Mucosa of gallbladder (tissue), 1 donor: Measurements from ENCODE around the gene ADD1. TPM values are rescaled to one million over a fixed set of nuclear protein-coding genes. Genes with fewer than 3 reads are reported as not detected.
"Not testable (repeated sequence)": the region's sequence is repeated elsewhere in the genome, so short reads cannot be mapped to it uniquely, and the experiment has no call there.

Experiments
- DNase-seq: peaks from one replicate; pipeline ENCODE4 v3.0.0-alpha.2; 2020; ENCODE audit warnings: low spot score
- total RNA-seq: library from RNA; stranded (reverse); gene quantifications from one replicate; pipeline ENCODE4 v1.2.1, GENCODE V29; 2021
- donor health status: DM: no; HTN: no; CAD: no.

The ADD1 gene
- total RNA-seq, 1 donor from 2014 or later = 346 TPM

DNA sequence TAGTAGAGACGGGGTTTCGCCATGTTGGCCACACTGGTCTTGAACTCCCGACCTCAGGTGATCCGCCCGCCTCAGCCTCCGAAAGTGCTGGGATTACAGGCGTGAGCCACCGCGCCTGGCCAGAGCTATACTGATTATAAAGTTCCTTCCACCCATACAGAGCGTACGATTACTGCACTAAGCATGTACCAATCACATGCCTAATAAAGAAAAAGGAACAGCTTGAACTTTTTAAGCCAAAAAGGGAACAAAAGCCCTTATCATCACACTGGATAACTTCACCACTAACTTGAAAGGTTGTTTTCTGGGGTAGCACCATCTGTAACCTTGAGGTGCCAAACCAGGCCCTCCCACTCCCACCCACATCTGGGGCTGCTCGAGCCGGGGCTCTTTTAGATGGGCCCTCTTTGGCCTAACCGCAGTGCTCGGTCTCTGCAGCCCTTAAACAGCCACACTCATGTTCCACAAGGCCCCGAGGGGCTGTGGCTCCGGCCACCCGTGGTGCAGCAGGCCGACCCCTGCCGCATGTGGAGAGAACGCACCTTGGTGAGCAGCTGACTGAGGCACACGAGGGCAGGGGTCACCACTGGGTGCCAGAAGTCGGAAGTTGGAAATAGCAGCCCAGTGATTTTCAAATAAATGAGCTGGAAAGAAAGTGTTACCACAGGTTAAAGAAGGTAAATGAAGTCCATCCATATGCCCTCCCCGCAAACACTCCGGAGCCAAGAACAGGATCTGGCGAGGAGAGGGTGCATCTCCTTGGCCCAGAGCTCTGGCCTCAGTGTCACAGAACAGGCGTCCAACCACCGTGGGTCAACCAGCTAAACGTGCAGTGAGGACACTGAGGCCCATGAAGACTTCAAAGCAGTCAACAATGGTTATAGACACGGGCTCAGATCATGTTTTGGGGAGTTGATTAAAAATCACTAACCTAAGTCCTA lies 101.2 kb downstream of the ADD1 start:
- DNase-seq = no peak

DNA sequence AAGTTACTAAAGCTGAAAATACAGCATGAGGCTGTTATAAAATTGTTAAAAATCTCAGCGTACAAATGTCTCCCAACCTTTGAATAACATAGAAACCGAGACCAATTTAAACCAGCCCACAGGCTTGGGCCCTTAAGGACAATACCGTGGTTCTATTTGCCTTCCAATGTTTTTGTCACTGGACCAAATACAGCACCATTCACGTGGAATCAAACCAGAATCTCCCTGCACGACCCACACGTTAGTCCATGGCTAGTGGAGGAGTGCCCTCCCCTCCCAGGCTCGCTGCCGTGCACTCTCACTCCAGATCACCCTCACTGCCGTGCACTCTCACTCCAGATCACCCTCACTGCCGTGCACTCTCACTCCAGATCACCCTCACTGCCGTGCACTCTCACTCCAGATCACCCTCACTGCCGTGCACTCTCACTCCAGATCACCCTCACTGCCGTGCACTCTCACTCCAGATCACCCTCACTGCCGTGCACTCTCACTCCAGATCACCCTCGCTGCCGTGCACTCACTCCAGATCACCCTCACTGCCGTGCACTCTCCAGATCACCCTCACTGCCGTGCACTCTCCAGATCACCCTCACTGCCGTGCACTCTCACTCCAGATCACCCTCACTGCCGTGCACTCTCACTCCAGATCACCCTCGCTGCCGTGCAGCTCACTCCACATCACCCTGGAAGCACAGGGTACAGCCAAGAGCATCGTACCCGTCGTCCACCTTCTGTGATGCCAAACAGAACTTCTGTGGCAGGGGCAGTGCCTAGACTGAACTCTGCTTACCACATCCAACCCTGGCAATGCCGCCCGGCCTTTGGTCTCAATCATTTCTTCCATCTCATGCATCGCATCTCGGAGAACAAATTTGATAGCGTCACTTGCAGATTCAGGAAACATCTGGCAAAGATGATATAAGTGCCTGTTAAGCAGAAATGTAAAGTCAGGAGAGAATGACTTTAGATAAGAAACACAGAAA lies 102.3 kb downstream of the ADD1 start:
- not testable (repeated sequence) for DNase-seq

DNA sequence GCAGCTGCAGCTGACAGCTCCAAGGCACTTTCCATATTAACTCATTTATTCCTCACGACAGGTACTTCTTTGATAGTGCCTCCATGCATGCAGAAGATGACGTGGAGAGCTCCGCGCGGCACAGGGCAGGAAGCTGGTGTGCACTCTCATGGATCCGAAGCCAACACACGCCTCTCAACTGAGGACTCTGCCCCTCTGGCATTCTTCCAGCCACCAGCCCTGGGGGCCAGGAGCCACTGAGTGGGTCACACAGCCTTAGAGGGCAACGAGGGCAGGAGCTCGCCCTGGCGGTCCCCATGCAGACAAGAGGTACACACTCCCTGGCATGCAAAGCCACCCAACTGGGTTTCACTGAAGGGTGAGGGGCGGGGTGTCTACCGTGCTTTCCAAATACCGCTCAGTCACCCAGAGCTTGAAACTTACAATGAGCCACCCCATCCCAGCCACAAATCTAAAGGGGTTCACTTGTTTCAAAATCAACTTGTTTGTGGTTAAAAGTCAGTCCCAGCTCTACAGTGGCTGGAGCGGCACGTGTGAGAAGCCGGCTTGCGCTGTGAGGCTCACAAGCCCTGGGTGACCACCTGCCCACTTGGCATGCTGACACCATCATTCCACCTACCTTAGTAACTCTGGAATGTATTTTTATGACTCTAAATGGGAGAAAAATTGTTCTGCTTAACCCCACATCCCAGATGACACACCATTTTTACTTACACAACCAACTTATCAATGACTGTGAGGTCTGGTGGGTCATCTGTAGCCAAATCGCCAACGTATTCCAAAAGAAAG lies 103.4 kb downstream of the ADD1 start:
- DNase-seq = no peak

DNA sequence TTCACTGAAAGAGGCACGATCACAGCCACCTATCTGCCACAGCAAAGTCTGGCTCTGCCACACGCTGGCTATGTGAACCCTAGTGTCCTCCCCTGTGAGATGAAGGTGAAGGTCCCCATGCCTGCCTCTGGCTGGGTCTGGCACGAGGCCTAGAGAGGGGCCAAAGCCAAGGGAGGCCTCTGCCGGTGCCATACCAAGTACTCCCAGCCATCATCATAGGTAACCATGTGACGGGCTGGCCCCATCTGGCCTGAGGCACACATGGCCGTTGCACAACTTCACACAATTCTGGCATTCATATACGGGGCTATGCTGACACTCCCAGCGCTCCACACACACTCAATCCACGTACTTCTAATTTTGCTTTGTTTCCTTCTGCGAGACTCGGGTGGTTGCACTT lies 104.3 kb downstream of the ADD1 start:
- DNase-seq = no peak

DNA sequence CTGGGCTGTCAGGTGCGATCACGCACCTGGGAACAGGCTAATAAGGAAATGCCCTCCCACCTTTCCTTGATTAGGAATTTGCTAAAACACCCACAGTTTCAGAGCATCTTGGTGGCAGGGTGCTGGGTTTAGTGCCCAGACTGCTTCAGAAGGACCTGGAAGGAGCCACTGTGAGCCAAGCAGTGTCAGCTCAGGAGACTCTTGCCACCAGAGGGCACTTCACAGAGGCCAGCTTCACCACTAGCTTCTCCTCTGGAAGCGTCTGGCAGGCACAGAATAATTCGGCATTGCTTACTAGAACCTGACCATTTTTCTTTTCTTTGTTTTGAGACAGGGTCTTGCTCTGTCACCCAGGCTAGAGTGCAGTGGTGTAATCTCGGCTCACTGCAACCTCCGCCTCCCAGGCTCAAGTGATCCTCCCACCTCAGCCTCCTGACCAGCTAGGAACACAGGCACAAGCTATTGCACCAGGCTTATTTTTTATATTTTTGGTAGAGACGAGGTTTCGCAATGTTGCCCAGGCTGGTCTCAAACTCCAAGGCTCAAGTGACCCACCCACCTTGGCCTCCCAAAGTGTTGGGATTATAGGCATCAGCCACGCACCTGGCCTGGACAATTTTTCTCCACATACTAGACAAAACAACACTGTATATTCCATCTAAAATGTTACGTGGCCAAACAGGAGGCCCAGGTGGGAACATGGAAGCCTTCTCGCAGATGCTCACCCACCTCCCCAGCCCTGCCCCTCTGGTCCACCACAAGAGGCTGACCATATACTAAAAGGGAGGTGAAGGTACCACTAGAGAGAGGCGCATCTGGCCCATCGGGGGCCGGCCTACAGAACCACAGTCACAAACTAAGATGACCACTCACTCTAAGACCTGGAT lies 105.5 kb downstream of the ADD1 start:
- DNase-seq = no peak

DNA sequence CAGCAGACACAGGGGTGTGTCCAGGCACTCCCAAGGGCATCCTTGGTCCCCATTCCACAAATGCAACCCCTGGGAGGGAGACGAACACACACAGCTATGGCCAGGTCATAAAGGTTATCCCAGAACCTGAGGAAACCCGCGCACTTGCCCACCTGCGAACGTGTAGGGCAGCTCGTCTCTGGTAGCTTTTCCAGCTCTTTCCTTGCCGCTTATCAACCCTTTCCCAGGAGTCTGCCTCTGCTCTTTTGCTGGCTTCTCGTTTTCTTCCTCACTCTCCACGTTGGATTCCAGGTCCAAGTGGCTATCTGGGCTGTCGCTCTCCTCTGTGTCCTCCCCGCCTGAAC lies 106.1 kb downstream of the ADD1 start:
- DNase-seq = no peak

DNA sequence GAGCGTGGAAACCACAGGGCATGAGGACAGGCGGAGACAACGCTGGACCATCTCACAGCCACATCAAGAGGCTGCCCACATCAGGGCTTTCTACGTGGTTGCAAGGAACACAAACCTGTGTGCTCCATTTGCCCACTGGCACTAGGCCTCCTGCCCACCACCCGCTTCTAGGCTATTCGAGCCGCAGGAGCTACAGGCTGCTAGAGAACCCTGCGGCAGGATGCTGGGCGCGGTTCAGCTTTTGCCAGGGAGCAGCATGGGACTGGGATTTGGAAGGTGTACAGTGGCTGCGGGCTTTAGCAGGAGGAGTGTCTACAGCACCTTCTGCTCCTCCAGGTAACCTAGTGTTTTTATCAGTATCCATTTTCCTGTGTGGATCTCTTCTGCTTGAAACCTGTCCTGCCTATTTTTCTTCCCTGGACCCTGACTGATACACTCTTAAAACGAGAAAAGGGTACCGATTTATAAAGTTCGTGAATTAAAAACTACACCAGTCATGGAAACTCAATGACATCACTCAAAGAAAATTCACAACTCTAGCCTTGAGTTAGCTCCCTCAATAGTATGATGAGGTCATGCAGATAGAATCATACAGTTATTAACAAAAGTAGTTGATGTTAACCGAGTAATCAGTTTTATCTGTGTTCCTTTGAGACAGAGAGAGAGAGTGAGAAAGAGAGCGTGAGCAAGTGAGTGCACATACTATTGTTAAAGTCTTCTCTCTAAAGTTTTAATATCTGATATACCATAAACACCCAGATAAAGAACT lies 106.8 kb downstream of the ADD1 start:
- no peak for DNase-seq

DNA sequence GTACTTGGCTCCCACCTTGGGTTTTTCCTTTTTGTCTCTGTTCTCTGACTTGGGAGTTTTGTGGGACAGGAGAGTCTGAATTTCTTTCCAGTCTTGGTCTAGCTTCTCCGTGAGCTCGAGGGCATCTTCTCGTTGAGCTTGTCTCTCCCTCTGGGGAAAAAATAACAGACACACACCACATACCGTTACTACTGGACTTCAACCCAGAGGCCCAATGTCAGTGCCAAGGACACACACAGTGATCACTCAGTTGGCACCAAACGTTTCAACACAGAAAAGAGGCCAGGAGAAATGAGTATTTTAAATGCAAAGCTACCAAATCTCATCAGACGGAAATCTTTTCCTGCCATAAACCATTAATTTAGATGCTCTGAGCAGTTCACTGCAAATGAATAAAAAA lies 109.9 kb downstream of the ADD1 start:
- no peak for DNase-seq

DNA sequence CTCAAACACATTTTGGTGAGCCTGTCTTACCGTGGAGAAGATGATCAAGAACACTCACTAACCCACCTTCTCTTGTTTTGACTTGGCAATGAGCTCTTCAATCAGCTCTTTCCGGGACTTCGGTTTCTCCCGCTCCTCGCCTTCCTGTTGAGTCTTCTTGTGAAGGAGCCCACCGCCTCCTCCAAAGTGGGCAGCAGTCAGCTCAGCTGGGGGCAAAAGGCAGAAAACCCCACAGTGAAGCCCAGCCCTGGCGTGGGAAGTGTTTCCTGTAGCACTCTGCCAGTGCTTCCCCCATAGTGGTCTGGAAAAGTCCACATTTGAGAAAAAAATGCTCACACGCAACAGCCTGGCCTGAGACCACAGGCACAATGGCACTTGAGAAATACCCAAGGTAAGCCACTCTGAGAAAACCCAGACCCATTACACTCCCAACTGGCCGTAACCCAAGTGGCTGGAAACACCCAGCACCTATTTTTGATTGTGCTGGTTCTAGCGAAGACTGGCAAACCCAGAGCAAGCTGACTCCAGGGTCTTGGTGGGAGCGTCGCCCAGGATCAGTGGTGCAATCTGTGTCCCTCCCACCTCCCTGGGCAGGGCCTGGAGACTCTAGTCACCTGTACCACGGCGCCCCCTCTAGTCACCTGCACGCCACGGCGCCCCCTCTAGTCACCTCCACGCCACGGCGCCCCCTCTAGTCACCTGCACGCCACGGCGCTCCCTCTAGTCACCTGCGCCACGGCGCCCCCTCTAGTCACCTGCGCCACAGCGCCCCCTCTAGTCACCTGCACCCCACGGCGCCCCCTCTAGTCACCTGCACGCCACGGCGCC lies 110.9 kb downstream of the ADD1 start:
- DNase-seq = no peak

DNA sequence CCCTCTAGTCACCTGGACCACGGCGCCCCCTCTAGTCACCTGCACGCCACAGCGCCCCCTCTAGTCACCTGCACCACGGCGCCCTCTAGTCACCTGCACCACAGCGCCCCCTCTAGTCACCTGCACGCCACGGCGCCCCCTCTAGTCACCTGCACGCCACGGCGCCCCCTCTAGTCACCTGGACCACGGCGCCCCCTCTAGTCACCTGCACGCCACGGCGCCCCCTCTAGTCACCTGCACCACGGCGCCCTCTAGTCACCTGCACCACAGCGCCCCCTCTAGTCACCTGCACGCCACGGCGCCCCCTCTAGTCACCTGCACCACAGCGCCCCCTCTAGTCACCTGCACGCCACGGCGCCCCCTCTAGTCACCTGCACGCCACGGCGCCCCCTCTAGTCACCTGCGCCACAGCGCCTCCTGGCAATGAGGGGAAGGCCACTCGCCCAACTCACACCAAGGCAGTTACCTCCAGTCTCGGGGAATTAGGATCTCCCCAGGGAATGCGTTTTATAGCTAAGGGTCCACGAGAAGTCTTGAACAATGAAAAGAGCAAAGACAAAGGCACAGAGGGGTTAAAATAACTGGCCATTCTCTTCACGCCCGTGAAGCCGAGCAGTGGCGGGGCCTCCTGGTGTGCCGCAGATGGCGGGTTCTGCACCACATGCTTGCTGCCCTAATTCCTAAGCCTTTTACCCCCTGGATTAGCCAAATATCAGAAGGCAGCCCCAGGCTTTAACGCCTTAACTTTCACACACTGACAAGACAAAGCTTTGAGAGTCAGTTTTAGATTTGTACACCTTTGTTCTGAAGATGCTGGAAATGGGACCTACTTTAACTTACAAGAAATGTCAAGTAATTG lies 111.8 kb downstream of the ADD1 start:
- DNase-seq = not testable (repeated sequence)

DNA sequence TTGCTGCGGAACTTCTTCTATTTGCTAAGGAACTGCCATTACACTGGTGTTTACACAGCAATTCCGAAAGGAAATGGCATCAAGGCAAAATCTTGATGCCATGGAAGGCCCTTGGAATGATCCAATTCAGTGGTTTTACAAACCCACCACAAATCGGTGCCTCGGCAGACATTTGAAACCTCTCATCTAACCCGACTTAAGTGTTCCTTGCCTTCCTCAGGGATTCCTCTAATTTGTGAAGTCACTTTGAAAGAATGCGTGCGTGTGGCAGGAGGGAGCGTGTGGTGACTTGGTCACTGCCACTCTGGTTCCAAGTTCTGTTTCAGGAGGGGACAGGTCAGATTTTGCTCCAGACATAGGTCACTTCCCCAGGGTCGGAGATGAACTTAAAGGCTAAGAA lies 114.8 kb downstream of the ADD1 start:
- no peak for DNase-seq

DNA sequence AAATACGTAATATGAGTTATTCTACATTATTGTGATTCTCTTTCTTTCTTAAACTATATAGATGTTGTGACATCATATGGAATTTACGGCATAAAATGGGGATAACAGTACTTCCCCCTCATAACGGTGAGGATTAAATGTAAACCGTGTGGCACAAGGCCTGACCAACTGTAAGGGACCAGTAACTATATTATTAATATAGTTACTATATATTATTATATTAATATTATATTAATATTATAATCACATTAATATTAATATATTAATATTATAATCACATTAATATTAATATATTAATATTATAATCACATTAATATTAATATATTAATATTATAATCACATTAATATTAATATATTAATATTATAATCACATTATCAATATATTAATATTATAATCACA lies 116.8 kb downstream of the ADD1 start:
- DNase-seq = not testable (repeated sequence)

DNA sequence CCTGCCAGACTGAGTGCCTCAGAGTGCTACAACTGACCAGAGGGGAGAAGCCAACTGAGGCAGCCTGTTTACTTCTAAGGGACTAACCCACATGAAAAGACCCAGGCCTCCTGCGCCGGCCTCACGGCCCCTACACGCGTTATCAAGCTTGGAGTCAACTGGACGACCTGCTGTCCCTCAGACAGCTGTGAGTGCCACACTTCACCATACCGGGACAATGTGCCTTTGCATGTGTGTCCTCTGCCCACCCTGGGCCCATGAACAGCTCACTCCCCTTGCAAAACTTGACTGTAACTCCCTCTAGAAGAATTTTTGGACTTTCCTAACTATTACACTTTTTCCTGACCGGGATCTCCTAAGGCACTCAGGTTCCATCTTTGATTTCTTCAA lies 117.8 kb downstream of the ADD1 start:
- no peak for DNase-seq

DNA sequence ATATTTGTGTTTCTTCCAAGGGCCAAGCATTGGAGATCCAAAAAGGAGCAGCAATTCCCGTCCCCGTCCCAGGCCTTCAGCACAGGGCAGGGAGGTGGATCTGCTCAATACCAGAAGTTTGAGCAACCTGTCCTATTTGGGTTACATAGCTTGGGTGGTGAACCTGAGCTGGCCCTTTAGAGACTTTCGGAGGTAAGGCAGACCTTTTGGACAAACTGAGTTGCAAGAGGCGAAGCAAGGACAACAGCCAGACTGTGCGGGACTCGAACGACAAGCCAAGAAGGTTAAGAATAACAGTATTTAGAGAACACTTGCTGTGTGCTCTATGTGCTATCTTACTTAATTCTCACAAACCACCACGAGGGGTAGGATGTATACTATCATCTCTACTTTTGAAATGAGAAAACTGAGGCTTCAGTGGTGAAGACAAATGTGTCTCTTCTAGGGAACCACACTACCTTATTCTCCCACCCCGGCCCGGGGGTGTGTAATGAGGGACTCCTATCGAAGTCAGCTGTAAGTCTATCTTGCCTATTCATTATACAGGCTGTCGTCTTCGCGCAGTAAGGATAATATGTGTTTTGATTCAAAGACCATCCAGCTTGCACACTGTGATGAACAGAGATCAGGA lies 118.3 kb downstream of the ADD1 start:
- DNase-seq = no peak

DNA sequence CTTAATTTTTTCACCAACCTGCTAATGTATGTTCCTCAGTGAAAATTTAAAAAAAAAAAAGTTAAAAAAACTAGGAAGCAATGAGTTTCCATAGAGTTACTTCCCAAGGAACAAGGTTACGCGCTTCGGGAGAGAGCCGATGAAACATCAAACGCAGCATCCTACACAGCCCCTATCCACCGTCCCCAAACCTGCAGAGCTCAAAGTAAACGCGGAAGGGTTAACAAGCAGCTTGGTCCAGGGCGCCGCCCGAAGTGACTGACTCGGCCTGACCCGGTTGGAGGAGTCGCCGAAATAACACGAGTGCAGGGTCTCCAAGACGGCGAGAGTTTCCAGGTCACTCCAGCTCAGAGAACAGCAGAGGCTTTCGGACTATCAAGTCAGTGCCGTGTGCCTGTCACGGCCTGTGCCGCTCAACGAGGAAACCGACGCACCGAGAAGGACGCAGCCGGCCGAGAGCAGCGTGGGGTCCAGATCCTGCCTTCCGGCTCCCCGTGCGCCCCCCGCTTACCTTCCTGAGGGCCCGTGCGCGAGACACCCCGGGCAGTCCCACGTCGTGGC lies 119.0 kb downstream of the ADD1 start:
- peak; percentile 23 for DNase-seq

DNA sequence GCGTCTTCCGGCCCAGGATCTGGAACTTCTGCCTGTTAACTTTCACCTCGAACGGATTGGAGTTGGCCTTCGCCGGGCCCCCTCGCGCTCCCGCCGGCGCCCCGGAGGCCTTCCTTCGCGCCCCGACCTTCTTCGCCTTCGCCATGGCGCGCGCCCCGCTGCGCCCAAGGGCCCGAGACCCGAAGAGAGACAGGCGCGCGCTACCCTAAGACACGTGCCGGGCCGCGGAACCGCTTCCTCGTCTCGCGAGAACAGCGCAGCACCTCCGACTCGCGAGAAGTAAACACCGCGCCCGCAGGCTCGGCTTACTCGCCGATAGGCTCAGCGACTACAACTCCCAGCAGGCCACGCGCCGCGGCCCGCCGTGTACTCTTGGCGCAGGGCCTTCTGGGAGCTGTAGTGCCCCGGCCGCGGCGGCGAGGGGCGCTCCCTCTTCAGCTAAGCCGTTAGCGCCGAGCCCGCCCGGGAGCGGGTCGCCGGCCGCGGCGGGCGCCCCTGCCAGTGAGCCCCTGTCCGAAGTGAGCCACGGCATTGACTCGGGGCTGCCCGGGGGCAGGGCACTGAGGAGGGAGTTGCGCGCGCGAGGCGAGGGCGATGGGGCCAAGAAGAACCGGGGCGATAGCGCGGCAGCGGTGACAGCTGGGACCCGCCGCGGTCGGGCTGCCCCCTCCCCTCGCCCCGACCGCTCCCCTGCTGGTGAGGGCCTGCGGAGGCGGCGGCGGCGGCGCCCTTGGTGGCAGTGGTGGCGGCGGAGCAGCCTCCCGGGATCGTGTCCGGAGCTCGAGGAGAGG lies 119.7 kb downstream of the ADD1 start, which contains the start of the genes GRK4 and NOP14:
Gene GRK4 (plus strand): TSS at position 397 of the 791 bp plus-strand sequence. CDS start 500 bp downstream, outside the sequence.
Gene NOP14 (minus strand): TSS at position 232 of the 791 bp plus-strand sequence. CDS start 87 bp downstream, at position 145.
- DNase-seq = peak; percentile 99
